NCI-H1436 (cell line): ENCODE results near the gene NUAK2.
"Not testable (repeated sequence)": the region's sequence is repeated elsewhere in the genome, so short reads cannot be mapped to it uniquely, and the experiment has no call there.

Experiments used
- DNase-seq: peaks from one replicate; lab custom pipeline; 2025; lab: John Stamatoyannopoulos, UW

Gene NUAK2

GRCh38 chr1:205297546-205298177, 23.9 kb downstream of the NUAK2 start:
- DNase-seq: not testable (repeated sequence)

DNA sequence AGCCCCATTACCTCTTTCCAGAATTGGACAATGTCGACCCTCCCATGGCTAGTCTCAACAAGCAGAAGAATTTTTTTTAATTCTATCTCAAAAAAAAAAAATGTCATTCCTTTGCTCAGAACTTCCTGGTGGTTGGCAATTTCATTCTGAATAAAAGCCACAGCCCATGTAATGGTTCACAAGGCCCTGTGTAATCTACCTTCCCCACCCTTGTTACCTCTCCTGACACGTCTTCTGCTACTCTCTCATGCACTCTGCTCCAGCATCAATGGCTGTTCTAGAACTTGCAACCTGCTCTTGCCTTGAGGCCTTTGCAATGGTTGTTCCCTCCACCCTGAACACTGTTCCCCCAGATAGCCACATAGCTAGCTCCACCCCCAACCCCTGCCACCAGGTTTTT, 25.4 kb downstream of the NUAK2 start:
- no peak for DNase-seq

GRCh38 chr1:205294934-205295333, 26.6 kb downstream of the NUAK2 start:
- DNase-seq: no peak

- no peak for DNase-seq
Observed at GRCh38 chr1:205294175-205294917, 27.2 kb downstream of the NUAK2 start.

DNA sequence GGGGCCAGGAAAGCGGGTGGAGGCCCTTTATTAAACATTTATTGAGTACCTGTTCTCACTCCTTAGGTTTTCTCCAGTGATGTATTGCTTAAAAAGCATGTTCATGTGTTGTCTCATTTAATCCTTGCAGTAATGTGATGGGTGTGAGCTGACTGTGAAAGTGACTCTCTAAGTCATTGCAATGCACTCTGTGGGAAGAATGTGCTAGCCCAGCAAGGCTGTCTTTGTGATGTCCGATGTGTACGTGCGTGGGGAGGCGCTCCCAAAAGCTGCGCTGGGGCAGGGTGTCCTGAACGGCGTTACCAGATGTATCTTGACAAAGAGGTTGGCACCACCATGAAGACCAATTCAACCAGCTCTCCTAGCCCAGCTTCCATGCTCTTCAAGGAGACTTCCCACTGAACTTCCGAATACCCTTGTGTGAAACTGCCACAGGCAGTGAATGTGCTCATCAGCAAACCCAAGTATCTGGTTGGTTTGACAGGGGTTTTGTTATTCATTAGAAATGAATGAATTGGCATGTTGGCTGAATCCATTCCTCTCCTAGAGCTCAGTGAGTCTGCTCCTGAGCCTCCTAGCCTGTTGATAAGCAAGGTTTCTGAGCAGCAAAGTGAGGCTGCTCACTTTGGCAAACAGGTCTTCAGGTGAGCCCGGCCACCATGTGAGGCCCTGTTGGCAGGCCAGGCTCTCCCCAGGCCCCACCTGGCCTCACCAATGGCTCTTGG, 28.0 kb downstream of the NUAK2 start:
- no peak for DNase-seq

DNA sequence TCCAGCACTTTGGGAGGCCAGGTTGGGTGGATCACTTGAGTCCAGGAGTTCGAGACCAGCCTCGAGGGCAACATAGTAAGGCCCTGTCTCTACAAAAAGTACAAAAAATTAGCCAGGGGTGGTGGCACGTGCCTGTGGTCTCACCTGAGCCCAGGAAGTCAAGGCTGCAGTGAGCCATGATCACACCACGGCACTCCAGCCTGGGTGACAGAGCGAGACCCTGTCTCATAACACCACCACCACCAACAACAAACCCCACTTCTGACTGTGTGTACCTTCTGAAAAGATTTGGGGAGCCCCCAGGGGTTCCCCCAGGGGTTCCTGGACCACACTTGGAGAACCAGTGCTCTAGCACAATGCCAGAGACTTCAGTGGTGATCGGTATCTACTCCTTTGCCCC, 29.9 kb downstream of the NUAK2 start:
- DNase-seq: no peak

DNA sequence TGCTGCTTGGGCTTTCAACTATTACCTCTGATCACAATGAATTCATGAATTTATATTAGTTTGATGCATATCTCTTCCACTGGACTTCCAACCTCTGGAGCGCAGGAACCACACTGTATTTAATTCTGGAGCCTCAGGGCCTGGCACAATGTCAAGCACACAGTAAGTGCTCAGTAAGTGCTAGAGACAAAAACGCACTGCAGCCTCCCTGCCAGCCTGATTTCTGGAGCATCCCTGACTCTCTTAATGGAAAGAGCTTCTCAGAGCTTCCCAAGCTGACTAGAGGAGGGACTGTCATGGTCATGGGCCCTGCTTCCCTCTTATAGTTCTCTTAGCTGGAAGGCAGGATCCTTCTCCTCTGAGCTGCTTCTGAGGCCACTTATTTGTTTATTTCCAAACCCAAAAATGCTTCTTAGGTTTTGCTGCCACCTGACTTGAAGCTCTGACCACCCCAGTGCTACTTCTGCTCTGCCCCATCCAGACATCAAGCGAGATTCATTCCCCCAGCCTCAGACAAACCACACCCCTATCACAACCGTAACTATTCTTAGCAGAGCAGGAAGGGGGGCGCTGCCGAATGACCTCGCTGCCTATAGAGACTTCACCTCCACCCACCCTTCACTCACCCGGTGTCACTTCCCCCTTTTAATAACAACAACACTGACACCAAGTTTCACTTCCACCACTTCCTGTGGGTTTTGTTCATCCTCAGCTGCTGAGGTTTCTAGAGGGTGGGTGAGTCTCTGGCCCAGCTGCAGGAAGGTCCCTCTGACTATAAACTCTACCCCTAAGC, 33.6 kb downstream of the NUAK2 start:
- no peak for DNase-seq

DNA sequence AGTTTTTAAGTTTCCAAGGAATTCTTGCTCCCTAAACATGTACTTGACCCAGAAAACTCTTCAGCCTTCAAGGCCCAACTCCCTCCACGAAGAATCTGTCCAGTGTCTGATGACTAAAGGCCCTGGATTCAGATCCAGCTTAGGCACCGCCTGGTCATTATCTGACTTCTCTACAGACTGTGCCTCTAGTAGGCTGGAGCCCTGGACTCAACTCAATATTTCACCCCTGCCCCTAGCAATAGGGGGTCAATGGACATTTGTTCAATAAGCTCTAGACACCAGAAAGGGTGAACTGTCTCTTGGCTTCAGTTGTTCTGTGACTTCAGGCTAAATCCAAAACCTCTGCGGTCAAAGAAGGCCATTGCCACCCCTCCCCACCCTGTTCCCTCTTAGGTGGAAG, 34.5 kb downstream of the NUAK2 start:
- DNase-seq: no peak

DNA sequence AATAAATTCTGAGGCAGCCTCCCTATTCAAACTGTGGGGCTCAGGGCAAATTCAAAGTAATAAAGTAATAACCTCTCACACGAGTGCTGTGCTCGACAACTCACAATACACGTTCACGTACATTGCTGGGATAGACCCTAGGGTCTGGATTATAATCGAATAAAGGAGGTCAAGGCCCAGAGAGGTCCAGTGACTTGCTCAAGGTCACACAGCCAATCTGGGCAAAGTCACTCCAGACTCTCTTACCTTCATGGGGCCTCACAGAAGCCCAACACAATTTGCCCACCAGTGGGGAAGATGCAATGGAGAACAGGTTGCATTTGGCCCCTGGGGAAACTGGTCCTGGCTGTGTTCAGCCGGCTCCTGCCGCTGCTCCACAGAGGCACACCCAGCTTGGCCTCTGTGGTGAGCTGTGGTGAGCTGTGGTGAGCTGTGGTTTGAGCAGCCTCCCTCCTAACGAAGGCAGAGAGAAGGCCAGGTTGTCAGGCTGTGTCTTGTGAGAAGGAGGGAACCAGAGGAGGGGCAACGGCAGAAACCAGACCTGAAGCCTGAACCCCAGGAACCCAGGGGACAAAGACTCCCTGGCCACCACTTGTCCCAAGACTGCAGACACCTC, 35.1 kb downstream of the NUAK2 start:
- DNase-seq: no peak

- no peak for DNase-seq
Observed at GRCh38 chr1:205285381-205286101, 36.0 kb downstream of the NUAK2 start.

- peak; percentile 85 for DNase-seq
Observed at GRCh38 chr1:205284420-205285144, 37.0 kb downstream of the NUAK2 start.

- DNase-seq: no peak
Observed at GRCh38 chr1:205283270-205284147, 38.0 kb downstream of the NUAK2 start.

- DNase-seq: not testable (repeated sequence)
Observed at GRCh38 chr1:205280666-205281395, 40.7 kb downstream of the NUAK2 start.

GRCh38 chr1:205279986-205280385, 41.6 kb downstream of the NUAK2 start:
- DNase-seq: no peak

DNA sequence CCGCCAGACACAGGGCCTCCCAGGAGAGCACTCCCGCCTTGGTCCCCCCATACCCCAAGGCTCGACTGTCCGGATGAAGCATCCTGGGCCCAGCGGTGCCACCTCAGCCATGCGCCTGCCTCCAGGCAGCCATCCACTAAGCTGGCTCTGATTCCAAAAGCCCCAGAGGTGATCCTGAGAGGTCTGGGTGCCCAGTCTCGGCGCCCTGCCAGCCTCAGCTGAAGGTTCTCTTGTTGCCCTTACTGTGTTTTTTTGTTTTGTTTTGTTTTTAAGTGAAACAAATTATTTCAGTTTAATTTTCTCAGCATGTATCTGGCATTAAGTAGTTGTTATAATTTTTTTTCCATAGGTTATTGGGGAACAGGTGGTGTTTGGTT, 44.9 kb downstream of the NUAK2 start:
- no peak for DNase-seq

DNA sequence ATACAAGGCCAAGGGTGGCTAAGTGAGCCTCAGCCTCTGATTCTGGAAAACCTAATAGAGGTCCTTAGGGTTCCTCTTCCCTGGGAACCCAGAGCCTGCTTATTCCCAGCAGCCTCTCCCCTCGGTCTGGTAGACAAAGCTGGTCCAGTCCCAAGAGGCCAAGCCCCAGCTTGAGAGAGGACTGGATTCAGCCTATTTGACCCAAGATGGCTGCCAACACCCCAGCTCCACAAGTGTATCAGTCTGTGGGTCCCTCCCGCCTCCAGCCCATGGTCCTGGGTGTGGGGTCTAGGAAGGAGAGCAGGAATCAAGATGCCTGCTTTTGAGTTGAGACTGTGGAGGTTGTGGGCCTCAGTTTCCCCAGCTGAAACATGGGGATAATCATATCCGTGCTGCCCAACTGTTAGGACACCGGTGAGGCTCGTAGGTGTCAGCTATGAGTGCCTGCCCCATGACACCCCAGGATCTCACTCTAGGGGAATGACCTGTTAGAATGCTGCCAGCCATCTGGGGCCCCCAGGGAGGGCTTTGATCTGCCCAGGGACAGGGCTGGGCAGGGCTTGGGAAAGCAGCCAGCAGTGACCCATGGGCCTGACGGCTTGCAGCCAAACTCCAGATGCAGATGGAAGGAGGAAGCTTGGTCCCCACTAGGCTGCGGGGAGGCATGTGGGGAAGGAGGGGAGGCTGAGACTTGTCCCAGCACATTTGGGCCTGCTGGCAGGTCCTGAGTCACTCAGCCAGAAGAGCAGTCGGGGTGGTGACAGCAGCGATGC, 45.4 kb downstream of the NUAK2 start:
- no peak for DNase-seq

GRCh38 chr1:205275133-205275532, 46.4 kb downstream of the NUAK2 start:
- no peak for DNase-seq
